Measurements from ENCODE around the gene DAPK2. TPM values are rescaled to one million over a fixed set of nuclear protein-coding genes. Genes with fewer than 3 reads are reported as not detected.

The DAPK2 gene
- total RNA-seq, 2 donors from 2014 or later, result 2.1 to 3.1 TPM

DNA sequence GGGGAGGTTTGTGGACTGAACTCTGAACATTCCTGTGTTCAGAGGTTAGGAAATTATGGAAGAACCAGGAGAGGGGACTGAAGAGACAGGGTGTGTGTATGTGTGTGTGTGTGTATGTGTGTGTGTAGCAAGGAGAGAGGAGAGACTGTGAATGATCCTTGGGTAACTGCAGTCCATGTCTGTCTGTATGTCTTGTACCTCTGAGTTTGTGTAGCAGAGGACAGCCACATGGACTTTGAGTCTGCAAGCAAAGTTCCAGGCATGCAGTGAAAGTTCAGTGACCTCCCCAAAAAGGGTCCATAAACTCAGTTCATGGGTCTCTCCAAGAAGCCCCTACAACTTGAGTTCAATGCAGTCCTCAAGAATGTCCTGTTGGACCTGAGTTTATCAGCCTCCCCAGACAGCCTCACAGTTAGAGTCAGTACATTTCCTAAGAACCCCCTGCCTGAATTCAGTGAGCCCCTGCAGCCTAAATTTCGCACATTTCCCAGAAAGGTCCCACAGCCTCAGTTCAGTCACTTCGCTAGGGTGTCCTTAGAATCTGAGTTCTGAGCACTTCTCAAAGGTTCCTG, 184.3 kb downstream of the DAPK2 start:
- intact Hi-C loops (cut with DNase I), result loop anchor here in 1 of 2 donors (5.0 kb wide), 1 partner anchor 60 kb away; no protein-coding TSS in a partner anchor
- DNase-seq (ENCODE audit: low spot score), result no peak

DNA sequence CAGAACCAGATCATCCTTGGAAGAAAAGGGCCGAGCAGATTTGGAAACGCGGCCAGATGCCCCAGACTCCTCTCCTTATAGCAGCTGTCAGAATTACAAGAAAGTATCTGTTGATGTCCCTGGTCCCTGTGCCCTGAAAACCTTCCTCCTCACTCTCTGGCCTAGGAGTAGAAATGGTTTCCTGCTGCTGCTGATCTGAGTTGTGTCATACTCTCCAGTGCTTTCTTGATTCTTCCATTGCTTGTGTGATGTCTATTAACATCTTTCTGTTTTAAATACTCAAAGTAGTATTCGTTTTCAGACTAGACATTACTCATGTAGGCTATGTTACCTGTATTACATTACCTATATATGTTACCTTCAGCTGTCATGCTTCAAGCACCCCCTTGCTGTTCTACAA, 185.7 kb downstream of the DAPK2 start:
- intact Hi-C loops (cut with DNase I), result loop anchor here in 1 of 2 donors (5.0 kb wide), 1 partner anchor 62 kb away; no protein-coding TSS in a partner anchor
- DNase-seq (ENCODE audit: low spot score), result no peak

DNA sequence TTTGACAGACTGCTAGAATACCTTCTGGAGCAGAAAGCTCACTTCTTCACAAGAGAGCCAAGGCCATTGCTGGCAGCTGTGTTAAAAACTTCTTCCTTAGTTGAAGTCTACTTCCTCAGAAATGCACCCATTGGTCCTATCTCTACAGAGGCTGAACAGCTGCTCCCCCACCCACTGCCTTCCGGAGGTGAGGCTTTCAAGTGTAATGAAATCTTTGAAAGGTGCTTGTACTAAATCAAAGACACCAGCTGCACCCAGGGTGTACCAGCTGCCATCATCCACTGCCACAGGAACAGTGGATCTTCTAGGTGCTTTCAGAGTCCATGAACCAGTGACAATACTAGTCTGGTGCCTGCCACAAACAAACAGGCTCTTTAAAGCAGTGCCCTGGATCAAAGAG, 186.1 kb downstream of the DAPK2 start:
- intact Hi-C loops (cut with DNase I), result loop anchor here in 1 of 2 donors (5.0 kb wide), 1 partner anchor 62 kb away; no protein-coding TSS in a partner anchor
- no peak for DNase-seq (ENCODE audit: low spot score)

DNA sequence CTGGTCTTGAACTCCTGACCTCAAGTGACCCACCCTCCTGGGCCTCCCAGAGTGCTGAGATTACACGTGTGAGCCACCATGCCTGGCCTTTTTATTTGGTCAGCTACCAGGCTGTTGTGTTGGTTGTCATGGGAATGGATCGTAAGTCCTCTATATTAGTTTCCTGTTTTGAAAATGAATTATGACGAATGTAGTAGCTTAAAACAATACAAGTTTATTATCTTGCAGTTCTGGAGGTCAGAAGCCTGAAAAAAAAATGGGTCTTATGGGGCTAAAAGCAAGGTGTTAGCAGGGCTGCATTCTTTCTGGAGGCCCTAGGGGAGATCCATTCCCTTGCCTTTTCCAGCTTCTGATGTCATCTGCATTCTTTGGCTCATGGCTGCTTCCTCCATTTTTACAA, 187.4 kb downstream of the DAPK2 start:
- intact Hi-C loops (cut with DNase I), result no loop called here
- DNase-seq (ENCODE audit: low spot score), result no peak

DNA sequence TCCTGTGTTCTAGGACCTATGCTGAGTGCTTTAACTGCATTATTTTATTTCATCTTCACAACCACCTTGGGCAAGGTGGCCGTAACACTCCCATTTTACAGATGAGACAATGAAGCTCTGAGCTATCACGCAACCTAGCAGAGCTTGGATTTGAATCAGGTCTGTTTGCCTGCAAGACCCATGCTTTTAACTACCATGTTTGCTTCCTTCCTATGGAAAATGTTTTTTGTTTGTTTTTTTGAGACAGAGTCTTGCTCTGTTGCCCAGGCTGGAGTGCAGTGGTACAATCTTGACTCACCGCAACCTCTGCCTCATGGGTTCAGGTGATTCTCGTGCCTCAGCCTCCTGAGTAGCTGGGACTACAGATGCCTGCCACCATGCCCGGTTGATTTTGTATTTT, 187.8 kb downstream of the DAPK2 start:
- no peak for DNase-seq (ENCODE audit: low spot score)
- intact Hi-C loops (cut with DNase I), result no loop called here

DNA sequence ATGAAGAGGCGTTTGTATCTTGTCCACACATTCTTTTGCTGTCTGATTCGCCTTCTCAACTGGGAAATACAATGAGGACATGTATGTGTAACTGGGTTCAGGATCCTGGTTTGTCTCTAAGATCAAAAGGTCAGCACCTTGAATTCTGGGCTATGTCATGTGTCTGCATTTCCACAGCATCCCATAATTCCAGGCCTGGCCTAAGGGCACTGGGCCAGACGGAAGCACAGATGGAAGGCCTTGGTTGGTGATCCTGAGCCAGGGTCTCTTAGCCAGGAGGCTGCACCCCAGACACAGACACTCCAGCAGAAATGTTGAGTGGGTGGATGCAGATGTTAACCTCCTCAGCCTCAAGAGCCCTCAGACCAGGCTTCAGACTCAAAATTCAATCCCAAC, 188.8 kb downstream of the DAPK2 start:
- DNase-seq (ENCODE audit: low spot score), result no peak
- intact Hi-C loops (cut with DNase I), result no loop called here

Small RNAs within 50 kb of the gene (microRNA-seq; reads per million reads assigned to microRNA genes)
- 0 reads per million in 2 donors for gene MIR422A (ENCODE audit: borderline microRNAs expressed in 2 of 2)

Other genes starting within 250 kb of the DAPK2 start
- gene HERC1, start 212.5 kb downstream of the DAPK2 start, total RNA-seq, result 10 to 100 TPM; 81.3 to 82.3 TPM
- gene CIAO2A, start 47.4 kb upstream of the DAPK2 start, total RNA-seq, result 10 to 100 TPM; 22.8 to 26.0 TPM
- 100 to 1,000 TPM; 114 to 130 TPM for gene SNX1, start 49.5 kb upstream of the DAPK2 start, total RNA-seq
- under 1 TPM in 1 of 2 donors, not detected in 1; 0.38 TPM for gene SNX22, start 105.2 kb upstream of the DAPK2 start, total RNA-seq
- 100 to 1,000 TPM; 351 to 457 TPM for gene PPIB, start 116.5 kb upstream of the DAPK2 start, total RNA-seq

All from posterior vena cava (tissue), 2 donors.